SK-N-SH (cell line): ENCODE data around the gene SNU13.
"Not testable (repeated sequence)": the region's sequence is repeated elsewhere in the genome, so short reads cannot be mapped to it uniquely, and the experiment has no call there.

Experiments used
- TCF12 ChIP-seq: IDR thresholded peaks from 2 replicates; pipeline ENCODE4 v1.4.0; 2012
- YY1 ChIP-seq: IDR thresholded peaks from 2 replicates; pipeline ENCODE4 v1.4.0; 2012; ENCODE audit warnings: low read depth, mild to moderate bottlenecking
- TF ChIP-seq, protein P1 (sequence below): fragments of 150-350 bp; IDR thresholded peaks from 2 replicates; pipeline ENCODE4 v1.6.1; 2017; ENCODE audit warnings: antibody characterized with exemption, low read length, low read depth, borderline replicate concordance
- TF ChIP-seq, protein P2 (sequence below): fragments of 200-600 bp; sonication (generic); IDR thresholded peaks from 2 replicates; pipeline ENCODE4 v1.6.1; 2017; ENCODE audit warnings: antibody characterized with exemption, mild to moderate bottlenecking, moderate library complexity

DNA sequence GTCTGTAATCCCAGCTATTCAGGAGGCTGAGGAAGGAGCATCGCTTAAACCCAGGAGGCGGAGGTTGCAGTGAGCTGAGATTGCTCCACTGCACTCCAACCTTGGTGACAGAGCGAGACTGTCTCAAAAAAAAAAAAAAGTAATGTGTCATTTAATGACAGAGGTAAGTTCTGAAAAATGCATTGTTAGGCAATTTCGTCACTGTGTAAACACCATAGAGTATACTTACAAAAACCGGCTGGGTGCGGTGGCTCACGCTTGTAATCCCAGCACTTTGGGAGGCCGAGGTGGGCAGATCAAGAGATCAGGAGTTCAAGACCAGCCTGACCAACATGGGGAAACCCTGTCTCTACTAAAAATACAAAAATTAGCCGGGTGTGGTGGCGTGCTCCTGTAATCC, 16.6 kb downstream of the SNU13 start:
- TF ChIP-seq TCF12, YY1: not testable (repeated sequence)
- TF ChIP-seq, protein P1, sequence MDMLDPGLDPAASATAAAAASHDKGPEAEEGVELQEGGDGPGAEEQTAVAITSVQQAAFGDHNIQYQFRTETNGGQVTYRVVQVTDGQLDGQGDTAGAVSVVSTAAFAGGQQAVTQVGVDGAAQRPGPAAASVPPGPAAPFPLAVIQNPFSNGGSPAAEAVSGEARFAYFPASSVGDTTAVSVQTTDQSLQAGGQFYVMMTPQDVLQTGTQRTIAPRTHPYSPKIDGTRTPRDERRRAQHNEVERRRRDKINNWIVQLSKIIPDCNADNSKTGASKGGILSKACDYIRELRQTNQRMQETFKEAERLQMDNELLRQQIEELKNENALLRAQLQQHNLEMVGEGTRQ = not testable (repeated sequence)
- TF ChIP-seq, protein P2, sequence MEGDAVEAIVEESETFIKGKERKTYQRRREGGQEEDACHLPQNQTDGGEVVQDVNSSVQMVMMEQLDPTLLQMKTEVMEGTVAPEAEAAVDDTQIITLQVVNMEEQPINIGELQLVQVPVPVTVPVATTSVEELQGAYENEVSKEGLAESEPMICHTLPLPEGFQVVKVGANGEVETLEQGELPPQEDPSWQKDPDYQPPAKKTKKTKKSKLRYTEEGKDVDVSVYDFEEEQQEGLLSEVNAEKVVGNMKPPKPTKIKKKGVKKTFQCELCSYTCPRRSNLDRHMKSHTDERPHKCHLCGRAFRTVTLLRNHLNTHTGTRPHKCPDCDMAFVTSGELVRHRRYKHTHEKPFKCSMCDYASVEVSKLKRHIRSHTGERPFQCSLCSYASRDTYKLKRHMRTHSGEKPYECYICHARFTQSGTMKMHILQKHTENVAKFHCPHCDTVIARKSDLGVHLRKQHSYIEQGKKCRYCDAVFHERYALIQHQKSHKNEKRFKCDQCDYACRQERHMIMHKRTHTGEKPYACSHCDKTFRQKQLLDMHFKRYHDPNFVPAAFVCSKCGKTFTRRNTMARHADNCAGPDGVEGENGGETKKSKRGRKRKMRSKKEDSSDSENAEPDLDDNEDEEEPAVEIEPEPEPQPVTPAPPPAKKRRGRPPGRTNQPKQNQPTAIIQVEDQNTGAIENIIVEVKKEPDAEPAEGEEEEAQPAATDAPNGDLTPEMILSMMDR = not testable (repeated sequence)
